ENCODE data around the gene MYO16. TPM values are rescaled to one million over a fixed set of nuclear protein-coding genes. Genes with fewer than 3 reads are reported as not detected.

The MYO16 gene
- total and polyA plus RNA-seq, 3 donors from 2014 or later, result 3.1 to 4.0 (median 3.4) TPM

GRCh38 chr13:108795841-108796240, 166.4 kb downstream of the MYO16 start:
- no peak for DNase-seq
- intact Hi-C loops (cut with DNase I; ENCODE audit: low total_unique reads), result no loop called here
- Histone ChIP-seq H3K36me3 (ENCODE audit: low read depth, missing control alignments) (no peaks in the 10 kb centered on the region), H3K4me3 (no peak overlapping the region), H3K27ac (no peak overlapping the region), H3K4me1 (no peaks in the 10 kb centered on the region), H3K9me3 (no peaks in the 10 kb centered on the region), H3K27me3 (no peaks in the 10 kb centered on the region)
- WGBS, 2 donors, result 51 to 63% methylated on average over 4 of the region's 4 CpGs
- TF ChIP-seq, protein P1, sequence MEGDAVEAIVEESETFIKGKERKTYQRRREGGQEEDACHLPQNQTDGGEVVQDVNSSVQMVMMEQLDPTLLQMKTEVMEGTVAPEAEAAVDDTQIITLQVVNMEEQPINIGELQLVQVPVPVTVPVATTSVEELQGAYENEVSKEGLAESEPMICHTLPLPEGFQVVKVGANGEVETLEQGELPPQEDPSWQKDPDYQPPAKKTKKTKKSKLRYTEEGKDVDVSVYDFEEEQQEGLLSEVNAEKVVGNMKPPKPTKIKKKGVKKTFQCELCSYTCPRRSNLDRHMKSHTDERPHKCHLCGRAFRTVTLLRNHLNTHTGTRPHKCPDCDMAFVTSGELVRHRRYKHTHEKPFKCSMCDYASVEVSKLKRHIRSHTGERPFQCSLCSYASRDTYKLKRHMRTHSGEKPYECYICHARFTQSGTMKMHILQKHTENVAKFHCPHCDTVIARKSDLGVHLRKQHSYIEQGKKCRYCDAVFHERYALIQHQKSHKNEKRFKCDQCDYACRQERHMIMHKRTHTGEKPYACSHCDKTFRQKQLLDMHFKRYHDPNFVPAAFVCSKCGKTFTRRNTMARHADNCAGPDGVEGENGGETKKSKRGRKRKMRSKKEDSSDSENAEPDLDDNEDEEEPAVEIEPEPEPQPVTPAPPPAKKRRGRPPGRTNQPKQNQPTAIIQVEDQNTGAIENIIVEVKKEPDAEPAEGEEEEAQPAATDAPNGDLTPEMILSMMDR (IDR thresholded peaks at IDR 0.05), result no peak
- TF ChIP-seq POLR2A (IDR thresholded peaks at IDR 0.05), result no peak

GRCh38 chr13:108797354-108797753, 167.9 kb downstream of the MYO16 start:
- no peaks in the 10 kb centered on the region for H3K27me3 ChIP-seq
- WGBS, 2 donors, result 84 to 85% methylated on average over 3 of the region's 3 CpGs
- no peaks in the 10 kb centered on the region for H3K9me3 ChIP-seq
- no peak for DNase-seq
- H3K27ac ChIP-seq, result no peak overlapping the region
- H3K4me1 ChIP-seq, result no peaks in the 10 kb centered on the region
- intact Hi-C loops (cut with DNase I; ENCODE audit: low total_unique reads), result no loop called here
- H3K4me3 ChIP-seq, result no peak overlapping the region
- H3K36me3 ChIP-seq (ENCODE audit: low read depth, missing control alignments), result no peaks in the 10 kb centered on the region
- TF ChIP-seq, protein P1 (IDR thresholded peaks at IDR 0.05), result no peak
- no peak for TF ChIP-seq POLR2A (IDR thresholded peaks at IDR 0.05)

- H3K9me3 ChIP-seq, result no peaks in the 10 kb centered on the region
- no peak for TF ChIP-seq POLR2A (IDR thresholded peaks at IDR 0.05)
- TF ChIP-seq, protein P1 (IDR thresholded peaks at IDR 0.05), result no peak
These were observed 178.4 kb downstream of the MYO16 start for GRCh38 chr13:108807841-108808240.

DNA sequence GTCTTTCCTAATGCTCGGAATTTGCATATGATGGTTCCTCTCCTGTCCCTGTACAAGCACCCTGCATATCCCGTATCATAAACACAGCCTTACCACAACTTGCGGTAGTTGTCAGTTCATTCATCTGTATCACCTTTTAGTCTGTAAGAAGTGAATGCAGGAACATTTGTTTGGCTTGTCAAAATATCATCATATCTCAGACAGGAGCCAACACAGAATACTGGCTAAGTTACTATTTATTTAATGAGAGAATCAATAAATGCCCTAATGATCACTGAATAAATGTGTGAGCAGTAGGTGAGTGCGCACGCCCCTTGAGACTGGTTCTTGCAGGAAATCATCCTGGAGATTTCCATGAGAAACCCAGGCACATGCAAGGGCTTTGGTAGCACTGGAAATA, 182.8 kb downstream of the MYO16 start:
- Histone ChIP-seq H3K4me3 (no peak overlapping the region), H3K4me1 (no peaks in the 10 kb centered on the region), H3K36me3 (ENCODE audit: low read depth, missing control alignments) (no peaks in the 10 kb centered on the region), H3K27ac (no peak overlapping the region), H3K9me3 (no peaks in the 10 kb centered on the region), H3K27me3 (no peaks in the 10 kb centered on the region)
- DNase-seq, result no peak
- intact Hi-C loops (cut with DNase I; ENCODE audit: low total_unique reads), result no loop called here
- WGBS, 2 donors, result 89 to 93% methylated on average over 5 of the region's 5 CpGs
- TF ChIP-seq, protein P1 (IDR thresholded peaks at IDR 0.05), result no peak
- TF ChIP-seq POLR2A (IDR thresholded peaks at IDR 0.05), result no peak

More at GRCh38 chr13:108807841-108808240, 178.4 kb downstream of the MYO16 start:
- intact Hi-C loops (cut with DNase I; ENCODE audit: low total_unique reads), result no loop called here
- H3K27ac ChIP-seq, result no peak overlapping the region
- no peaks in the 10 kb centered on the region for H3K27me3 ChIP-seq
- no peaks in the 10 kb centered on the region for H3K36me3 ChIP-seq (ENCODE audit: low read depth, missing control alignments)
- no peak for DNase-seq
- no peaks in the 10 kb centered on the region for H3K4me1 ChIP-seq
- no peak overlapping the region for H3K4me3 ChIP-seq

DNA sequence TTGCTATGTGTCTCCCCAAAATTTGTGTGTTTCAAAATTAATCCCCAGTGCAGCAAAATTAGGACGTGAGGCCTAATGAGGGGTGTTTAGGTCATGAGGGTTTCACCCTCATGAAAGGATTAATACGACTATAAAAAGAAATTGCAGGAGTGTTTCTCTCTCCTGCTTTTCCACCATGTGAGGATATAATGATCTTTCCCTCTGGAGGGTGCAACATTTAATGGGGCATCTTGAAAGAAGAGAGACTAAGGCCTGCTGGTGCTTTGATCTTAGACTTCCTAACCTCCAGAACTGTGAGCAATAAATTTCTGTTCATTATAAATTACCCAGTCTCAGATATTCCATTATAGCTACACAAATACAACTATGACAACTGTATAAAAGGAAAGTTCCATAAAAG, 183.2 kb downstream of the MYO16 start:
- 50 to 65% methylated on average over 2 of the region's 2 CpGs for WGBS, 2 donors
- no peak overlapping the region for H3K27ac ChIP-seq
- no peaks in the 10 kb centered on the region for H3K27me3 ChIP-seq
- no peak for DNase-seq
- TF ChIP-seq, protein P1 (IDR thresholded peaks at IDR 0.05), result no peak
- TF ChIP-seq POLR2A (IDR thresholded peaks at IDR 0.05), result no peak
- no peaks in the 10 kb centered on the region for H3K9me3 ChIP-seq
- no peaks in the 10 kb centered on the region for H3K4me1 ChIP-seq
- intact Hi-C loops (cut with DNase I; ENCODE audit: low total_unique reads), result no loop called here
- no peaks in the 10 kb centered on the region for H3K36me3 ChIP-seq (ENCODE audit: low read depth, missing control alignments)
- no peak overlapping the region for H3K4me3 ChIP-seq
